Fibroblast of villous mesenchyme (primary cell): ENCODE measurements around the gene EFNB1. TPM values are rescaled to one million over a fixed set of nuclear protein-coding genes. Genes with fewer than 3 reads are reported as not detected.

Source experiments
- DNase-seq: peaks from one replicate; pipeline ENCODE4 v3.0.0-alpha.2; 2010; ENCODE audit warnings: low read depth
- H3K4me3 ChIP-seq: 2 replicates; pipeline ENCODE4 v1.5.1; 2011; ENCODE audit warnings: low read depth, mild to moderate bottlenecking, low read length
- CTCF ChIP-seq: IDR thresholded peaks from 2 replicates; pipeline ENCODE4 v1.5.1; 2012; ENCODE audit warnings: low read depth, mild to moderate bottlenecking, low read length; ENCODE audit not compliant: insufficient read depth
- total RNA-seq: library from RNA; depleted of rRNA; stranded (reverse); fragments of >200 nt; gene quantifications from 2 replicates; pipeline ENCODE4 v1.2.3, GENCODE V29; 2012

The EFNB1 gene
- total RNA-seq, 1 donor, result 24.6 TPM

GRCh38 chrX:68829582-68830418 is 979 bp downstream of the EFNB1 start:
- TF ChIP-seq CTCF, result no peak
- peak; percentile 53 for DNase-seq
- peak overlapping the region; percentile 72 for H3K4me3 ChIP-seq

GRCh38 chrX:68830419-68831404 is 1.9 kb downstream of the EFNB1 start:
- TF ChIP-seq CTCF, result no peak
- H3K4me3 ChIP-seq, result peak overlapping the region; percentile 72
- DNase-seq, result no peak

- TF ChIP-seq CTCF, result no peak
- no peak for DNase-seq
- H3K4me3 ChIP-seq, result peak overlapping the region; percentile 72
Measured at GRCh38 chrX:68831405-68832100, 2.7 kb downstream of the EFNB1 start.

GRCh38 chrX:68832101-68832416 is 3.2 kb downstream of the EFNB1 start:
- no peak for TF ChIP-seq CTCF
- peak; percentile 77 for DNase-seq
- H3K4me3 ChIP-seq, result peak overlapping the region; percentile 72

- no peak for TF ChIP-seq CTCF
- H3K4me3 ChIP-seq, result peak overlapping the region; percentile 72
- DNase-seq, result no peak
Measured at GRCh38 chrX:68832516-68833447, 4.0 kb downstream of the EFNB1 start.

- no peak for TF ChIP-seq CTCF
- no peak for DNase-seq
- no peak overlapping the region for H3K4me3 ChIP-seq
Measured at GRCh38 chrX:68833448-68833805, 4.6 kb downstream of the EFNB1 start.
